H1 (cell line): ENCODE results near the gene CKAP4. TPM values are rescaled to one million over a fixed set of nuclear protein-coding genes. Genes with fewer than 3 reads are reported as not detected.

Source experiments
- CTCF ChIA-PET: fragments of 300-600 bp; sonication (Branson Sonifier 250); formaldehyde crosslinking; loops from one replicate; lab custom pipeline; 2021; ENCODE audit not compliant: partially characterized antibody; lab: Charles Lee
- POLR2A ChIA-PET: fragments of 300-600 bp; sonication (Branson Sonifier 250); formaldehyde crosslinking; loops from one replicate; lab custom pipeline; 2021; ENCODE audit warnings: inconsistent platforms; ENCODE audit not compliant: partially characterized antibody; lab: Charles Lee
- DNase-seq, 2 experiments: peaks; one replicate each; pipeline versions ENCODE4 v3.0.0 to v3.0.0-alpha.2; 2010 to 2022; ENCODE audit warnings: low spot score in 2 of 2, low read depth in 1 of 2, mixed read lengths in 1 of 2
- FAIRE-seq: peaks from 2 replicates; lab custom pipeline; 2011; peaks lifted over from hg19 to GRCh38; lab: Jason Lieb, UNC
- H2AFZ ChIP-seq: 2 replicates; pipeline ENCODE4 v1.8.1; 2012; ENCODE audit warnings: low read length, inconsistent platforms
- H2AK5ac ChIP-seq: 2 replicates; pipeline ENCODE4 v1.6.1; 2013; ENCODE audit warnings: low read depth, low read length
- H2BK120ac ChIP-seq: replicated peaks from 2 replicates; pipeline ENCODE3; 2013; ENCODE audit warnings: low read depth, low read length, inconsistent platforms
- H2BK12ac ChIP-seq: 2 replicates; pipeline ENCODE4 v1.6.1; 2013; ENCODE audit warnings: low read depth, low read length
- H2BK15ac ChIP-seq: 2 replicates; pipeline ENCODE4 v1.6.1; 2013; ENCODE audit warnings: low read length
- H2BK20ac ChIP-seq: 2 replicates; pipeline ENCODE4 v1.6.1; 2013; ENCODE audit warnings: low read length
- H2BK5ac ChIP-seq: 2 replicates; pipeline ENCODE4 v1.6.1; 2013; ENCODE audit warnings: low read depth, low read length
- H3K14ac ChIP-seq: 2 replicates; pipeline ENCODE4 v1.6.1; 2013; ENCODE audit warnings: inconsistent platforms; ENCODE audit not compliant: insufficient read length
- H3K18ac ChIP-seq: 2 replicates; pipeline ENCODE4 v1.6.1; 2013; ENCODE audit warnings: low read length; ENCODE audit errors: extremely low read depth
- H3K23ac ChIP-seq: 2 replicates; pipeline ENCODE4 v1.6.1; 2013; ENCODE audit warnings: inconsistent platforms; ENCODE audit not compliant: insufficient read length
- H3K23me2 ChIP-seq: 2 replicates; pipeline ENCODE4 v1.6.1; 2013; ENCODE audit warnings: low read depth, low read length
- H3K27ac ChIP-seq: 2 replicates; pipeline ENCODE4 v1.6.1; 2011; ENCODE audit warnings: low read depth, low read length, inconsistent platforms
- H3K27me3 ChIP-seq, 4 experiments: replicated peaks in 1 of 4; 1 replicate in 1 of 4; 2 replicates in 3 of 4; pipeline versions ENCODE4 v1.6.1 to v1.8.1; 2011 to 2013; ENCODE audit warnings: low read length in 3 of 4, mild to moderate bottlenecking in 3 of 4, inconsistent platforms in 2 of 4, mixed read lengths in 2 of 4, moderate library complexity in 1 of 4; ENCODE audit not compliant: control insufficient read depth in 3 of 4, insufficient read depth in 3 of 4; ENCODE audit errors: extremely low read depth in 1 of 4
- H3K36me3 ChIP-seq, 4 experiments: 2 replicates each; pipeline versions ENCODE4 v1.6.1 to v1.8.1; 2011 to 2013; ENCODE audit warnings: mild to moderate bottlenecking in 4 of 4, low read length in 3 of 4, moderate library complexity in 2 of 4, control low read depth in 1 of 4, inconsistent platforms in 1 of 4; ENCODE audit not compliant: insufficient read depth in 4 of 4, control insufficient read depth in 2 of 4
- H3K4ac ChIP-seq: replicated peaks from 2 replicates; pipeline ENCODE3; 2013; ENCODE audit warnings: low read length, low read depth, mixed read lengths, inconsistent platforms; ENCODE audit not compliant: insufficient read length
- H3K4me1 ChIP-seq, 4 experiments: replicated peaks in 1 of 4; 1 replicate in 1 of 4; 2 replicates in 3 of 4; pipeline versions ENCODE4 v1.6.1 to v1.8.1; 2011 to 2013; ENCODE audit warnings: low read length in 3 of 4, inconsistent platforms in 2 of 4, mixed read lengths in 1 of 4; ENCODE audit not compliant: insufficient read depth in 4 of 4, control insufficient read depth in 3 of 4
- H3K4me2 ChIP-seq, 2 experiments: 2 replicates each; pipeline versions ENCODE4 v1.6.1 to v1.8.1; 2011 to 2013; ENCODE audit warnings: low read depth in 2 of 2, low read length in 2 of 2, control low read depth in 1 of 2, inconsistent platforms in 1 of 2, mild to moderate bottlenecking in 1 of 2; ENCODE audit not compliant: insufficient read depth in 1 of 2
- H3K4me3 ChIP-seq, 4 experiments: fragments of 200-600, 300-600 bp in 1 of 4; sonication (generic), shearing (Covaris generic), sonication (Bioruptor Twin) in 1 of 4; 2 replicates each; pipeline versions ENCODE4 v1.5.1 to v1.8.1; 2011 to 2016; ENCODE audit warnings: low read length in 4 of 4, low read depth in 3 of 4, control low read depth in 2 of 4, inconsistent platforms in 2 of 4, mild to moderate bottlenecking in 2 of 4, mixed read lengths in 1 of 4, moderate library complexity in 1 of 4; ENCODE audit not compliant: insufficient read depth in 2 of 4; ENCODE audit errors: extremely low read depth in 1 of 4
- H3K56ac ChIP-seq: replicated peaks from 2 replicates; pipeline ENCODE3; 2013; ENCODE audit warnings: low read depth, mild to moderate bottlenecking, mixed read lengths, low read length, inconsistent platforms; ENCODE audit not compliant: insufficient read length
- H3K79me1 ChIP-seq: 2 replicates; pipeline ENCODE4 v1.6.1; 2013; ENCODE audit warnings: low read depth, low read length, control low read depth
- H3K79me2 ChIP-seq, 2 experiments: 2 replicates each; pipeline versions ENCODE4 v1.6.1 to v1.8.1; 2012 to 2013; ENCODE audit warnings: low read length in 2 of 2, mild to moderate bottlenecking in 2 of 2, inconsistent platforms in 1 of 2; ENCODE audit not compliant: insufficient read depth in 2 of 2, control insufficient read depth in 1 of 2
- H3K9ac ChIP-seq, 4 experiments: replicated peaks in 1 of 4; 1 replicate in 1 of 4; 2 replicates in 3 of 4; pipeline versions ENCODE4 v1.6.1 to v1.8.1; 2011 to 2013; ENCODE audit warnings: low read depth in 3 of 4, low read length in 3 of 4, control low read depth in 2 of 4, mild to moderate bottlenecking in 2 of 4, moderate library complexity in 2 of 4, inconsistent platforms in 1 of 4; ENCODE audit errors: extremely low read depth in 1 of 4
- H3K9me3 ChIP-seq, 2 experiments: 2 replicates each; pipeline versions ENCODE4 v1.6.1 to v1.8.1; 2012 to 2013; ENCODE audit warnings: mild to moderate bottlenecking in 2 of 2, moderate library complexity in 2 of 2, control low read depth in 1 of 2, inconsistent platforms in 1 of 2, low read depth in 1 of 2, low read length in 1 of 2, mixed read lengths in 1 of 2; ENCODE audit not compliant: insufficient read depth in 2 of 2
- H4K20me1 ChIP-seq, 2 experiments: replicated peaks in 1 of 2; 2 replicates each; pipeline versions ENCODE3 to v1.8.1; 2011 to 2013; ENCODE audit warnings: inconsistent platforms in 2 of 2, low read length in 2 of 2, mild to moderate bottlenecking in 1 of 2; ENCODE audit not compliant: insufficient read depth in 2 of 2, control insufficient read depth in 1 of 2
- H4K5ac ChIP-seq: 2 replicates; pipeline ENCODE4 v1.6.1; 2013; ENCODE audit warnings: low read length, low read depth, mixed read lengths, inconsistent platforms; ENCODE audit not compliant: insufficient read length
- H4K8ac ChIP-seq: 2 replicates; pipeline ENCODE4 v1.8.0; 2013; ENCODE audit warnings: mild to moderate bottlenecking, moderate library complexity, low read length, inconsistent platforms; ENCODE audit not compliant: insufficient read depth; ENCODE audit errors: extremely low read depth
- H4K91ac ChIP-seq: replicated peaks from 2 replicates; pipeline ENCODE3; 2013; ENCODE audit warnings: low read length, mixed read lengths, inconsistent platforms; ENCODE audit not compliant: insufficient read length
- BCL11A ChIP-seq, 2 experiments: IDR thresholded peaks; one replicate each; pipeline ENCODE4 v1.6.1; 2011; ENCODE audit warnings: low read depth in 2 of 2, low read length in 2 of 2, mild to moderate bottlenecking in 2 of 2
- EZH2 ChIP-seq: fragments of 200-600 bp; sonication (generic); IDR thresholded peaks from 2 replicates; pipeline ENCODE4 v1.7.1; 2012; ENCODE audit warnings: low read depth, mild to moderate bottlenecking, moderate library complexity, low read length, inconsistent platforms; ENCODE audit not compliant: severe bottlenecking
- HDAC6 ChIP-seq: IDR thresholded peaks from one replicate; pipeline ENCODE4 v1.7.1; 2012; ENCODE audit warnings: low read depth, mild to moderate bottlenecking, inconsistent platforms, low read length, moderate library complexity
- MAFK ChIP-seq: IDR thresholded peaks from 2 replicates; pipeline ENCODE4 v1.6.1; 2012; ENCODE audit warnings: low read depth, mild to moderate bottlenecking, improper control_type of control experiment, low read length
- RFX5 ChIP-seq: IDR thresholded peaks from 2 replicates; pipeline ENCODE4 v1.6.1; 2011; ENCODE audit warnings: low read depth, low read length, improper control_type of control experiment, borderline replicate concordance
- SIN3A ChIP-seq, 2 experiments: IDR thresholded peaks in 1 of 2; conservative IDR thresholded peaks in 1 of 2; 2 replicates each; pipeline ENCODE4 v1.6.1; 2011 to 2012; ENCODE audit warnings: low read length in 2 of 2, improper control_type of control experiment in 1 of 2, low read depth in 1 of 2, mild to moderate bottlenecking in 1 of 2
- SP2 ChIP-seq: IDR thresholded peaks from 2 replicates; pipeline ENCODE4 v1.6.1; 2012; ENCODE audit warnings: mild to moderate bottlenecking, low read length, inconsistent platforms
- TBP ChIP-seq: IDR thresholded peaks from 2 replicates; pipeline ENCODE4 v1.6.1; 2011; ENCODE audit warnings: low read depth, low read length, improper control_type of control experiment
- WGBS, 2 experiments: shearing (Covaris generic) in 1 of 2; methylation state at CpG; one replicate each; pipeline versions ENCODE4 v1.1.6 to v1.1.7; 2013 to 2015; ENCODE audit warnings: low lambda C conversion rate in 2 of 2, mixed read lengths in 2 of 2, inconsistent platforms in 1 of 2, low coverage in 1 of 2, missing lambda C conversion rate in 1 of 2; ENCODE audit not compliant: insufficient replicate concordance in 2 of 2, insufficient coverage in 1 of 2, insufficient read length in 1 of 2; ENCODE audit errors: extremely low coverage in 1 of 2, missing lambda C conversion rate in 1 of 2; 5-methylcytosine and 5-hydroxymethylcytosine counted together
- polyA plus RNA-seq, 7 experiments: library from polyadenylated mRNA; depleted of rRNA in 3 of 7; stranded (reverse) in 5 of 7; unstranded in 2 of 7; fragments of >200 nt in 5 of 7; fragments of 200-250 nt in 2 of 7; gene quantifications; 1 replicate in 5 of 7; 2 replicates in 1 of 7; 4 replicates in 1 of 7; pipeline versions ENCODE4 v1.2.1 to v1.2.3, GENCODE V29; 2011 to 2013; ENCODE audit warnings: missing spikeins in 2 of 7, mixed read lengths in 2 of 7
- total RNA-seq: library from RNA; stranded (reverse); fragmentation: NEBNext Ultra II Directional; extraction: Animal tissue kit (Norgen Biotek cat#: 25700); gene quantifications from 2 replicates; pipeline ENCODE4 v1.2.1, GENCODE V29; 2021
- TF ChIP-seq, protein P1 (sequence below): IDR thresholded peaks from 2 replicates; pipeline ENCODE4 v1.6.1; 2011; ENCODE audit warnings: low read depth, mild to moderate bottlenecking, low read length; ENCODE audit not compliant: insufficient read depth

CKAP4 gene
- total and polyA plus RNA-seq, 2 of the 8 experiments (the other 6 are each of a cell fraction or from before 2014, with no cell fraction given) = 35.8 to 80.7 TPM

DNA sequence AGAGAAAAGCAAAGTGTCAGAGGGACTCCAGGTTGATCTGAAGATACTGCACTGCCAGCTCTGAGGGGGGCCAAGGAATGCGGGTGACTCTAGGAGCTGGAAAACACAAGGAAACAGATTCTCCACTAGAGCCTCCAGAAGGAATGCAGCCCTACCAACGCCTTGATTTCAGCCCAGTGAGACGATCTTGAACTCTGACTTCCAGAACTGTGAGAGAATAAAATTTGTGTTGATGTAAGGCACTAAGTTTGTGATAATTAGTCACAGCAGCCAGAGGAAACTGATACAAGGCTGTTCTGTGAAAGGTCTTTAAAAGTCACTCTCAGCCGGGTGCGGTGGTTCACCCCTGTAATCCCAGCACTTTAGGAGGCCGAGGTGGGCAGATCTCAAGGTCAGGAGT, 34.2 kb downstream of the CKAP4 start:
- Histone ChIP-seq H2BK15ac (no peak overlapping the region), H4K8ac (no peak overlapping the region), H4K91ac (no peak overlapping the region), H3K14ac (no peak overlapping the region), H2AFZ (no peak overlapping the region), H2BK12ac (no peak overlapping the region), H3K23ac (no peak overlapping the region), H3K4me2 (no peak overlapping the region), H3K27ac (no peak overlapping the region), H3K79me2 (no peaks in the 10 kb centered on the region), H3K27me3 (no peaks in the 10 kb centered on the region), H3K4me3 (no peak overlapping the region), H4K20me1 (no peaks in the 10 kb centered on the region), H4K5ac (no peak overlapping the region), H3K23me2 (no peaks in the 10 kb centered on the region), H2BK120ac (no peak overlapping the region), H3K9me3 (peaks cover 13% of the 10 kb centered on the region in 2 experiments; a peak in 2 of 4 replicates), H3K18ac (no peak overlapping the region), H3K36me3 (no peaks in the 10 kb centered on the region), H2AK5ac (no peak overlapping the region), H3K9ac (no peak overlapping the region), H3K4me1 (no peaks in the 10 kb centered on the region), H3K79me1 (no peaks in the 10 kb centered on the region), H3K56ac (no peak overlapping the region), H2BK5ac (no peak overlapping the region), H2BK20ac (no peak overlapping the region), H3K4ac (no peak overlapping the region)
- ChIA-PET CTCF (interaction anchor here (0.9 to 1.6 kb wide), 4 partner anchors 10 to 509 kb away, joined by 3 to 6 read pairs (median 3); no protein-coding TSS in a partner anchor), POLR2A (interaction anchor here (0.7 kb wide), 1 partner anchor 15 kb away, joined by 3 read pairs; no protein-coding TSS in a partner anchor)
- TF ChIP-seq BCL11A (IDR thresholded peaks at IDR 0.05; ENCODE audit: low read depth in 2 of 2, low read length in 2 of 2) (no peak), MAFK (no peak), SP2 (no peak), RFX5 (no peak), HDAC6 (no peak), SIN3A (conservative IDR thresholded peaks at IDR 0.05 in 1 of 2, IDR thresholded peaks at IDR 0.05 in 1 of 2; ENCODE audit: low read depth in 1 of 2, low read length in 2 of 2) (no peak), TBP (no peak), EZH2 (no peak)
- TF ChIP-seq, protein P1, sequence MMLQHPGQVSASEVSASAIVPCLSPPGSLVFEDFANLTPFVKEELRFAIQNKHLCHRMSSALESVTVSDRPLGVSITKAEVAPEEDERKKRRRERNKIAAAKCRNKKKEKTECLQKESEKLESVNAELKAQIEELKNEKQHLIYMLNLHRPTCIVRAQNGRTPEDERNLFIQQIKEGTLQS = no peak
- DNase-seq = no peak
- WGBS, 2 experiments = 89% methylated on average over 6 of the region's 6 CpGs; no CpG with 5 or more reads in 1 of the 2 experiments
- FAIRE-seq = no peak
